Endothelial cell (in vitro differentiated cells): ENCODE measurements around the gene DNAH6. TPM values are rescaled to one million over a fixed set of nuclear protein-coding genes. Genes with fewer than 3 reads are reported as not detected.

Experiments used
- DNase-seq: peaks from one replicate; pipeline ENCODE4 v3.0.0; 2021; ENCODE audit warnings: low spot score
- H3K27ac Mint-ChIP-seq: one replicate; pipeline ENCODE4 v1.8.0; 2021; ENCODE audit warnings: mixed read lengths, inconsistent platforms; ENCODE audit not compliant: unreplicated experiment
- H3K27me3 Mint-ChIP-seq: one replicate; pipeline ENCODE4 v1.8.0; 2021; ENCODE audit warnings: mild to moderate bottlenecking, moderate library complexity, mixed read lengths, inconsistent platforms; ENCODE audit not compliant: unreplicated experiment
- H3K36me3 Mint-ChIP-seq: one replicate; pipeline ENCODE4 v1.8.0; 2021; ENCODE audit warnings: mild to moderate bottlenecking, low read depth, mixed read lengths, inconsistent platforms; ENCODE audit not compliant: unreplicated experiment
- H3K4me1 Mint-ChIP-seq: one replicate; pipeline ENCODE4 v1.8.0; 2021; ENCODE audit warnings: mild to moderate bottlenecking, mixed read lengths, inconsistent platforms; ENCODE audit not compliant: unreplicated experiment
- H3K4me3 Mint-ChIP-seq: one replicate; pipeline ENCODE4 v1.8.0; 2021; ENCODE audit warnings: mild to moderate bottlenecking, mixed read lengths, inconsistent platforms; ENCODE audit not compliant: unreplicated experiment
- H3K9me3 Mint-ChIP-seq: one replicate; pipeline ENCODE4 v1.8.0; 2021; ENCODE audit warnings: mixed read lengths, inconsistent platforms; ENCODE audit not compliant: unreplicated experiment
- total RNA-seq: library from RNA; stranded (reverse); fragmentation: NEBNext Ultra II Directional; extraction: Animal tissue kit (Norgen Biotek cat#: 25700); gene quantifications from one replicate; pipeline ENCODE4 v1.2.1, GENCODE V29; 2021; ENCODE audit not compliant: unreplicated experiment
- TF ChIP-seq, protein P1 (sequence below): fragments of 200-600 bp; sonication (generic); IDR thresholded peaks from one replicate; pipeline ENCODE4 v1.5.0; 2021; ENCODE audit warnings: antibody characterized with exemption; ENCODE audit not compliant: unreplicated experiment

The DNAH6 gene
- total RNA-seq, 1 donor from 2014 or later = 7.8 TPM

DNA sequence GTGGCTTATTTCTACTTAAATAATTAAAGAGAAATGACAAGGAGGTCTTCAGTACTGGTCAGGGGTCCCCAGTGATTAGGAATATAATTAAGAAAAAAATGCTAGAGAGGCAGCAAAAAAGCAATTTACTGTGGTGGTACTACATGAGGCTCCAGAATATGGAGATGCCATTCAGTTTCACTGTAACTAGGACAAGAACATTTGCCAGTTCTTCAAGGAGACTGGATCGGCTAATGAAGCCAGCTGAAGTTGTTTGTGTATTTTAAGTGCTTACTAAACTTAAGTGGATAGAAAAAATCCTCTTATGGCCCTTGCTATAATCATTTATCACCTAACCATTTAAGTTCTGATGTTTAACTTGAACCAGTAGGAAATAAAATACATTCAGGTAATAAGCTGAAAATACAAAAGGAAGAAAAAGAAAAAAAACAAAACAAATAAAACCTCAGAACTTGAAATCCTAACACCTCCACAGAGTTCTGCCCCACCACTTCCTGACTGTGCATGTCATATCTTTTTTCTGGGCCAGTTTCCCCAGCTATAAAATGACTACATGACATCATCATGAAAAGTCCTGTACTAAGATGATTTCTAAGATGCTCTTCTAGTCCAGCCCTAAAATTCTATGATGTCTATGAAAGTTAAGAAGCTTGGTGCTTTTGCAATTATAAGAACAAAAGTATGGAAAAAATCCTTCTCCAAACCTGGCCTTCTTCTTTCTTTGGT, 266.6 kb downstream of the DNAH6 start:
- Mint-ChIP-seq H3K27me3 (no peaks in the 10 kb centered on the region), H3K36me3 (no peaks in the 10 kb centered on the region), H3K27ac (no peak overlapping the region), H3K4me1 (no peaks in the 10 kb centered on the region), H3K9me3 (no peaks in the 10 kb centered on the region), H3K4me3 (no peak overlapping the region)
- no peak for DNase-seq
- TF ChIP-seq, protein P1, sequence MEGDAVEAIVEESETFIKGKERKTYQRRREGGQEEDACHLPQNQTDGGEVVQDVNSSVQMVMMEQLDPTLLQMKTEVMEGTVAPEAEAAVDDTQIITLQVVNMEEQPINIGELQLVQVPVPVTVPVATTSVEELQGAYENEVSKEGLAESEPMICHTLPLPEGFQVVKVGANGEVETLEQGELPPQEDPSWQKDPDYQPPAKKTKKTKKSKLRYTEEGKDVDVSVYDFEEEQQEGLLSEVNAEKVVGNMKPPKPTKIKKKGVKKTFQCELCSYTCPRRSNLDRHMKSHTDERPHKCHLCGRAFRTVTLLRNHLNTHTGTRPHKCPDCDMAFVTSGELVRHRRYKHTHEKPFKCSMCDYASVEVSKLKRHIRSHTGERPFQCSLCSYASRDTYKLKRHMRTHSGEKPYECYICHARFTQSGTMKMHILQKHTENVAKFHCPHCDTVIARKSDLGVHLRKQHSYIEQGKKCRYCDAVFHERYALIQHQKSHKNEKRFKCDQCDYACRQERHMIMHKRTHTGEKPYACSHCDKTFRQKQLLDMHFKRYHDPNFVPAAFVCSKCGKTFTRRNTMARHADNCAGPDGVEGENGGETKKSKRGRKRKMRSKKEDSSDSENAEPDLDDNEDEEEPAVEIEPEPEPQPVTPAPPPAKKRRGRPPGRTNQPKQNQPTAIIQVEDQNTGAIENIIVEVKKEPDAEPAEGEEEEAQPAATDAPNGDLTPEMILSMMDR = no peak

DNA sequence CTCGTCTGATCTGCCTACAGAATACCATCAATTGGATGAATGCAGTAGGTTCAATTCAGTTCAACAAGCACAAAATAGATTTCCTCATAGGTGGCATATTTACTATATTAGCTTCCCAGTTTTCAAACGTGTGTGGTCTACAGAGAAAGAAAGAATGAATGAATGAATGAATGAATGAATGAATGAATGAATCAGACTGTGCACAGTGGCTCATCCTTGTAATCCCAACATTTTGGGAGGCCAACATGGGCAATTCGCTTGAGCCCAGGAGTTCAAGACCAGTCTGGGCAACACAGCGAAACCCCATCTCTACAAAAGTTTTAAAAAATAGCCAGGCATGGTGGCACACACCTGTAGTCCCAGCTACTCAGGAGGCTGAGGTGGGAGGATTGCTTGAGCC, 269.7 kb downstream of the DNAH6 start:
- H3K9me3 Mint-ChIP-seq = no peaks in the 10 kb centered on the region

DNA sequence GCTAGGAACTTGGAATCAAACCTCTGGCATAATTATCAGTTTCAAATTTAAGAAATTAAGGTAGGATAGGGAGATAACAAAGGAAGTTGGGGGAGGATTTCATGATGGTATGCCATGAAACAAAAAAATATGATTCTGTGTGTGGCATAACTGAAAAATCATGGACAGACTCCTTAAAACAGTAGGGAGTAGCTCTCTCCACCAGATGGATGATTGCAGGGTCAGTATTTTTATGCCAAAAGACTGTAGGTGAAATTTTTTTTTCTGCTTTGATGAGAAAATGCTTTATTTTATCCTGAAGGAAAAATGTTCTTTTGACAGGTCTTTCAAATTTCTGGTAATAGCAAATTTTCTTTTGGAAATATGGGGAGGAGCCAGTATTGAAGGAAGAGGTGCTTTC, 270.3 kb downstream of the DNAH6 start:
- no peaks in the 10 kb centered on the region for H3K36me3 Mint-ChIP-seq
- H3K27ac Mint-ChIP-seq = no peak overlapping the region
- no peaks in the 10 kb centered on the region for H3K9me3 Mint-ChIP-seq
- TF ChIP-seq, protein P1 = no peak
- H3K4me1 Mint-ChIP-seq = no peaks in the 10 kb centered on the region
- no peak overlapping the region for H3K4me3 Mint-ChIP-seq
- DNase-seq = no peak
- H3K27me3 Mint-ChIP-seq = no peaks in the 10 kb centered on the region

More for the DNA sequence above, 269.7 kb downstream of the DNAH6 start:
- Mint-ChIP-seq H3K27me3 (no peaks in the 10 kb centered on the region), H3K36me3 (no peaks in the 10 kb centered on the region), H3K4me3 (no peak overlapping the region), H3K4me1 (no peaks in the 10 kb centered on the region), H3K27ac (no peak overlapping the region)
- TF ChIP-seq, protein P1 = no peak
- DNase-seq = no peak

DNA sequence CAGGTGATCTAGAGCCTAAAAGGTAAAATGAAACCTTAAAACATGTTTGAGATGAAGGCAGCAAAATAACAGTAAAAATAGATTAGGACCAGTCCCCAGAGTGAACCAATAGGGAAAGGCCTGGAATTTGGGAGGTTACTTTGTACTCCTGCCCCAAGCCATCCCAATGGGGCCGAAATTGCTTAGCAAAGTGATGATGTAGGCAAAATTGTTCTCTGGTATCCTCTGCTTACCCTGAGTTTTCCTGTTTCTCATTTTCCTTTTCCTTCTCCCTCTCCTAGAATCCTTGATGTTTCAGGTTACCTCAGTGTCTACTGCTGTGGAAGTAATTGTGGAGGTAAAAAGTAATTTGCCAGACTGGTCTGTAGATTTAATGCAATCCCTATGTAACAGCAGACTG, 271.7 kb downstream of the DNAH6 start:
- no peaks in the 10 kb centered on the region for H3K9me3 Mint-ChIP-seq
- H3K4me1 Mint-ChIP-seq = no peaks in the 10 kb centered on the region
- no peaks in the 10 kb centered on the region for H3K27me3 Mint-ChIP-seq
- H3K27ac Mint-ChIP-seq = no peak overlapping the region
- no peak for DNase-seq
- H3K36me3 Mint-ChIP-seq = no peaks in the 10 kb centered on the region
- TF ChIP-seq, protein P1 = no peak
- no peak overlapping the region for H3K4me3 Mint-ChIP-seq

DNA sequence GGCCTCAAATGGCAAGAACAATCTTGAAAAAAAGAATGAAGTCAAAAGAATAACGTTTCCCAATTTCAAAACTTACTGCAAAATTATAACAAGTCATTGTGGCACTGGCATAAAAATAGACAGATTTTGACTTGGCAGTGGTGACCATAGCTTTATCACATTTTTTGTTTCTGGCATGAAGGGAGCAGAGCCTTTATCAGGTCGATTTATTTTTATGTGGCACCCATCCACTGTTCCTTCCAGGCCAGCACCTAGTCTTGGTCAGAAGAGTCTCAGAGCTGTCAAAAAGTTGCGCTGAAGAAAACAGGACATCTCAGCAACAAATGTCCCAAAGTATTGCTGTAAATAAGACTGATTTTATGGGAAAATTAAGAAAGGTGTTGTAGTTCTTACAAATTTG, 272.2 kb downstream of the DNAH6 start:
- Mint-ChIP-seq H3K27me3 (no peaks in the 10 kb centered on the region), H3K27ac (no peak overlapping the region), H3K4me1 (no peaks in the 10 kb centered on the region), H3K36me3 (no peaks in the 10 kb centered on the region), H3K9me3 (no peaks in the 10 kb centered on the region), H3K4me3 (no peak overlapping the region)
- TF ChIP-seq, protein P1 = no peak
- DNase-seq = no peak
